ENCODE measurements around the gene TIAL1.
"Not testable (repeated sequence)": the region's sequence is repeated elsewhere in the genome, so short reads cannot be mapped to it uniquely, and the experiment has no call there.

Gene TIAL1

DNA sequence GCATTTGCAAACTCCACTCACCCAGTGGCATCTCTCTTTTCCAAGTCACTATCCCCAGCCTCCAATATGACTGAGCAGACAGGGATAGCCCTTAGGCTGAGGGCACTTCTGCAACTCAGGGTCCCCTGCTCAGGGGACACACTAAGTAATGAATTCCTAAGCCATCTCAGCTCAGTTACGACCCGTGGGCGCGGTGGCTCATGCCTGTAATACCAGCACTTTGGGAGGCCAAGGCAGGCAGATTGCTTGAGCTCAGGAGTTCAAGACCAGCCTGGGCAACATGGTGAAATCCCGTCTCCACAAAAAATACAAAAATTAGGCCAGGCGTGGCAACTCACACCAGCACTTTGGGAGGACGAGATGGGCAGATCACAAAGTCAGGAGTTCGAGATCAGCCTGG lies 64.5 kb downstream of the TIAL1 start:
- not testable (repeated sequence) for H3K4me3 ChIP-seq (ENCODE audit: low read length in 2 of 2); H3K27ac ChIP-seq (ENCODE audit: low read depth in 2 of 2, low read length in 2 of 2); H3K9ac ChIP-seq (ENCODE audit: low read depth in 1 of 2, low read length in 2 of 2); H3K27me3 ChIP-seq (ENCODE audit: control insufficient read depth in 2 of 2, insufficient read depth in 2 of 2, low read length in 2 of 2); H3K9me3 ChIP-seq (ENCODE audit: control insufficient read depth in 2 of 2, low read length in 2 of 2); H3K36me3 ChIP-seq (ENCODE audit: control insufficient read depth in 2 of 2, insufficient read depth in 2 of 2, low read length in 2 of 2)
- H3K4me1 ChIP-seq (ENCODE audit: control insufficient read depth in 2 of 2, insufficient read depth in 2 of 2, low read length in 2 of 2), result peaks cover 7 to 14% of the 10 kb centered on the region in 2 donors

- Histone ChIP-seq H3K4me3 (ENCODE audit: low read length in 2 of 2) (no peak overlapping the region), H3K27ac (ENCODE audit: low read depth in 2 of 2, low read length in 2 of 2) (no peak overlapping the region), H3K27me3 (ENCODE audit: control insufficient read depth in 2 of 2, insufficient read depth in 2 of 2, low read length in 2 of 2) (no peaks in the 10 kb centered on the region), H3K4me1 (ENCODE audit: control insufficient read depth in 2 of 2, insufficient read depth in 2 of 2, low read length in 2 of 2) (peaks cover 7 to 10% of the 10 kb centered on the region in 2 donors), H3K9ac (ENCODE audit: low read depth in 1 of 2, low read length in 2 of 2) (no peak overlapping the region), H3K9me3 (ENCODE audit: control insufficient read depth in 2 of 2, low read length in 2 of 2) (no peaks in the 10 kb centered on the region), H3K36me3 (ENCODE audit: control insufficient read depth in 2 of 2, insufficient read depth in 2 of 2, low read length in 2 of 2) (peaks cover 0 to 3% of the 10 kb centered on the region in 2 donors)
Measured at GRCh38 chr10:119531067-119531466, 65.7 kb downstream of the TIAL1 start.

- not testable (repeated sequence) for H3K27ac ChIP-seq (ENCODE audit: low read depth in 2 of 2, low read length in 2 of 2); H3K36me3 ChIP-seq (ENCODE audit: control insufficient read depth in 2 of 2, insufficient read depth in 2 of 2, low read length in 2 of 2); H3K9ac ChIP-seq (ENCODE audit: low read depth in 1 of 2, low read length in 2 of 2)
Measured at GRCh38 chr10:119528663-119529237, 68.0 kb downstream of the TIAL1 start.

GRCh38 chr10:119526621-119527592 lies 69.9 kb downstream of the TIAL1 start:
- no peak overlapping the region for H3K4me3 ChIP-seq (ENCODE audit: low read length in 2 of 2)
- H3K36me3 ChIP-seq (ENCODE audit: control insufficient read depth in 2 of 2, insufficient read depth in 2 of 2, low read length in 2 of 2), result peaks cover 0 to 14% of the 10 kb centered on the region in 2 donors
- no peaks in the 10 kb centered on the region for H3K27me3 ChIP-seq (ENCODE audit: control insufficient read depth in 2 of 2, insufficient read depth in 2 of 2, low read length in 2 of 2)
- no peak overlapping the region for H3K27ac ChIP-seq (ENCODE audit: low read depth in 2 of 2, low read length in 2 of 2)
- peaks cover 3 to 8% of the 10 kb centered on the region in 2 donors for H3K4me1 ChIP-seq (ENCODE audit: control insufficient read depth in 2 of 2, insufficient read depth in 2 of 2, low read length in 2 of 2)
- no peaks in the 10 kb centered on the region for H3K9me3 ChIP-seq (ENCODE audit: control insufficient read depth in 2 of 2, low read length in 2 of 2)
- no peak overlapping the region for H3K9ac ChIP-seq (ENCODE audit: low read depth in 1 of 2, low read length in 2 of 2)

More at GRCh38 chr10:119528663-119529237, 68.0 kb downstream of the TIAL1 start:
- H3K4me1 ChIP-seq (ENCODE audit: control insufficient read depth in 2 of 2, insufficient read depth in 2 of 2, low read length in 2 of 2); H3K4me3 ChIP-seq (ENCODE audit: low read length in 2 of 2); H3K27me3 ChIP-seq (ENCODE audit: control insufficient read depth in 2 of 2, insufficient read depth in 2 of 2, low read length in 2 of 2); H3K9me3 ChIP-seq (ENCODE audit: control insufficient read depth in 2 of 2, low read length in 2 of 2): not testable (repeated sequence)

DNA sequence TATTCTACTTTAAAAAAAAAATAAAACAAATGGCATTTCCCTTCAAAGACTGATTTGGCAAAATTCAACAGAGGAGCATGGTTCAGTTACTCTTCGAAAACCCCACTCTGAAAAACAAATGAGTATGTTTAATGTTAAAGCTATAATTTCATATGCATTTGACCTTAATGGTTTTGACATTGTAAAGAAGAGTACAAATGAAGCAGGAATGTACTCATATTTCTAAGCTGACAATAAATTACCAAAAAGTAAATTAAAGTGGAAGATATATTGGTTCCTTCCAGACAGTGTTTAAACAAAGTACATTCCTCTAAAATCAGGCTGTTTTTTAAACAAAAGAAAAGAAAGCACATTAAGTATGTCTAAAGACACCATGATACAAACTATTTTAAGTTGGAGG lies 70.6 kb downstream of the TIAL1 start:
- Histone ChIP-seq H3K27ac (ENCODE audit: low read depth in 2 of 2, low read length in 2 of 2) (no peak overlapping the region), H3K9ac (ENCODE audit: low read depth in 1 of 2, low read length in 2 of 2) (no peak overlapping the region), H3K4me1 (ENCODE audit: control insufficient read depth in 2 of 2, insufficient read depth in 2 of 2, low read length in 2 of 2) (peaks cover 0 to 7% of the 10 kb centered on the region in 2 donors), H3K36me3 (ENCODE audit: control insufficient read depth in 2 of 2, insufficient read depth in 2 of 2, low read length in 2 of 2) (peaks cover 0 to 15% of the 10 kb centered on the region in 2 donors), H3K9me3 (ENCODE audit: control insufficient read depth in 2 of 2, low read length in 2 of 2) (no peaks in the 10 kb centered on the region), H3K4me3 (ENCODE audit: low read length in 2 of 2) (no peak overlapping the region), H3K27me3 (ENCODE audit: control insufficient read depth in 2 of 2, insufficient read depth in 2 of 2, low read length in 2 of 2) (no peaks in the 10 kb centered on the region)

DNA sequence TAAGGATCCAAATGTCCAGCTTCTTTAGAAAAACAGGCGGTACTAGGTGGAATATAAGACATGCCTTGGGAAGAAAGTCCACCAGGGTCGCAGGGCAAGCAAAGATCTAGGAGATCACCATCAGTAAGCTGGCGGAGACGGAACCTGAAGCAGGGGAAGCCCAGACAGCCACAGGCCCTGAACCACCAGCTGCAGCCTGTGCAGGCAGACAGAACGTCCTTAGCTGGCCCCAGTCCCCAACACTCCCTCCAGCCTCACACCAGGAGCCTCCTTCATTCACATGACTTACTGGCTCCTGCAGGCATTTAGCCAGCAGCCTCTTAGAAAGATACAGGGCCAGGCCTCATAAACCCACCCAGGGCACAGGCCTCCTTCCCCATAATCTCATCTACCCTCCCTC lies 71.6 kb downstream of the TIAL1 start:
- Histone ChIP-seq H3K27me3 (ENCODE audit: control insufficient read depth in 2 of 2, insufficient read depth in 2 of 2, low read length in 2 of 2) (no peaks in the 10 kb centered on the region), H3K27ac (ENCODE audit: low read depth in 2 of 2, low read length in 2 of 2) (no peak overlapping the region), H3K36me3 (ENCODE audit: control insufficient read depth in 2 of 2, insufficient read depth in 2 of 2, low read length in 2 of 2) (peaks cover 0 to 15% of the 10 kb centered on the region in 2 donors), H3K9ac (ENCODE audit: low read depth in 1 of 2, low read length in 2 of 2) (no peak overlapping the region), H3K4me1 (ENCODE audit: control insufficient read depth in 2 of 2, insufficient read depth in 2 of 2, low read length in 2 of 2) (no peaks in the 10 kb centered on the region), H3K4me3 (ENCODE audit: low read length in 2 of 2) (no peak overlapping the region), H3K9me3 (ENCODE audit: control insufficient read depth in 2 of 2, low read length in 2 of 2) (no peaks in the 10 kb centered on the region)

- no peaks in the 10 kb centered on the region for H3K4me1 ChIP-seq (ENCODE audit: control insufficient read depth in 2 of 2, insufficient read depth in 2 of 2, low read length in 2 of 2)
- peaks cover 0 to 15% of the 10 kb centered on the region in 2 donors for H3K36me3 ChIP-seq (ENCODE audit: control insufficient read depth in 2 of 2, insufficient read depth in 2 of 2, low read length in 2 of 2)
Measured at GRCh38 chr10:119524720-119525070, 72.1 kb downstream of the TIAL1 start.

GRCh38 chr10:119523895-119524719 lies 72.7 kb downstream of the TIAL1 start:
- Histone ChIP-seq H3K9ac (ENCODE audit: low read depth in 1 of 2, low read length in 2 of 2) (no peak overlapping the region), H3K27me3 (ENCODE audit: control insufficient read depth in 2 of 2, insufficient read depth in 2 of 2, low read length in 2 of 2) (no peaks in the 10 kb centered on the region), H3K36me3 (ENCODE audit: control insufficient read depth in 2 of 2, insufficient read depth in 2 of 2, low read length in 2 of 2) (peaks cover 0 to 15% of the 10 kb centered on the region in 2 donors), H3K9me3 (ENCODE audit: control insufficient read depth in 2 of 2, low read length in 2 of 2) (no peaks in the 10 kb centered on the region), H3K27ac (ENCODE audit: low read depth in 2 of 2, low read length in 2 of 2) (no peak overlapping the region), H3K4me3 (ENCODE audit: low read length in 2 of 2) (no peak overlapping the region), H3K4me1 (ENCODE audit: control insufficient read depth in 2 of 2, insufficient read depth in 2 of 2, low read length in 2 of 2) (no peaks in the 10 kb centered on the region)

More at GRCh38 chr10:119524720-119525070, 72.1 kb downstream of the TIAL1 start:
- Histone ChIP-seq H3K27ac (ENCODE audit: low read depth in 2 of 2, low read length in 2 of 2) (no peak overlapping the region), H3K9ac (ENCODE audit: low read depth in 1 of 2, low read length in 2 of 2) (no peak overlapping the region), H3K9me3 (ENCODE audit: control insufficient read depth in 2 of 2, low read length in 2 of 2) (no peaks in the 10 kb centered on the region), H3K4me3 (ENCODE audit: low read length in 2 of 2) (no peak overlapping the region), H3K27me3 (ENCODE audit: control insufficient read depth in 2 of 2, insufficient read depth in 2 of 2, low read length in 2 of 2) (no peaks in the 10 kb centered on the region)
